Measurements from ENCODE around the gene ARRDC3. TPM values are rescaled to one million over a fixed set of nuclear protein-coding genes. Genes with fewer than 3 reads are reported as not detected.
A peak's percentile ranks its signal among the peaks of the same experiment; 100 is the strongest.

ARRDC3 gene
- total and polyA plus RNA-seq, 9 of the 15 experiments (the other 6 are each of a cell fraction or from before 2014, with no cell fraction given) = 15.3 to 58.1 (median 39.4) TPM

GRCh38 chr5:91332267-91333045 lies 50.7 kb downstream of the ARRDC3 start (continued):
- TF ChIP-seq C11orf30 (IDR thresholded peaks at IDR 0.05; ENCODE audit: low read depth) (peak; percentile 67; the same call in 1 of the 2 replicates), SMARCA4 (IDR thresholded peaks at IDR 0.05) (peak; percentile 69), RNF2 (IDR thresholded peaks at IDR 0.05) (0 out of 2 replicates have a peak, but pooled peaks have one; percentile 46), ZNF551 (CRISPR knock-in tag; IDR thresholded peaks at IDR 0.05) (no peak), CC2D1A (IDR thresholded peaks at IDR 0.05) (peak; percentile 52; the same call in 1 of the 2 replicates), GTF2E2 (tag; IDR thresholded peaks at IDR 0.05) (0 out of 2 replicates have a peak, but pooled peaks have one; percentile 51), HMBOX1 (IDR thresholded peaks at IDR 0.05) (peak; percentile 53; the same call in 1 of the 2 replicates), SMAD1 (IDR thresholded peaks at IDR 0.05; ENCODE audit: low read depth, low read length, partially characterized antibody) (no peak), DMBX1 (CRISPR knock-in tag; IDR thresholded peaks at IDR 0.05; ENCODE audit: borderline replicate concordance) (peak; percentile 41; the same call in 1 of the 2 replicates), NR2C1 (IDR thresholded peaks at IDR 0.05) (no peak), NR2C1 (tag; IDR thresholded peaks at IDR 0.05) (0 out of 2 replicates have a peak, but pooled peaks have one; percentile 32), ADNP (tag; IDR thresholded peaks at IDR 0.05) (0 out of 2 replicates have a peak, but pooled peaks have one; percentile 19), NR2C2 (CRISPR knock-in tag; IDR thresholded peaks at IDR 0.05) (no peak), NR2C2 (tag; IDR thresholded peaks at IDR 0.05) (peak; percentile 50; the same call in 1 of the 2 replicates), NCOA4 (IDR thresholded peaks at IDR 0.05; ENCODE audit: partially characterized antibody) (no peak), MAFK (IDR thresholded peaks at IDR 0.05; ENCODE audit: low read length) (peak; percentile 44; the same call in 1 of the 2 replicates), SMARCE1 (IDR thresholded peaks at IDR 0.05) (peak; percentile 64; the same call in 1 of the 2 replicates)
- TF ChIP-seq, protein P1, sequence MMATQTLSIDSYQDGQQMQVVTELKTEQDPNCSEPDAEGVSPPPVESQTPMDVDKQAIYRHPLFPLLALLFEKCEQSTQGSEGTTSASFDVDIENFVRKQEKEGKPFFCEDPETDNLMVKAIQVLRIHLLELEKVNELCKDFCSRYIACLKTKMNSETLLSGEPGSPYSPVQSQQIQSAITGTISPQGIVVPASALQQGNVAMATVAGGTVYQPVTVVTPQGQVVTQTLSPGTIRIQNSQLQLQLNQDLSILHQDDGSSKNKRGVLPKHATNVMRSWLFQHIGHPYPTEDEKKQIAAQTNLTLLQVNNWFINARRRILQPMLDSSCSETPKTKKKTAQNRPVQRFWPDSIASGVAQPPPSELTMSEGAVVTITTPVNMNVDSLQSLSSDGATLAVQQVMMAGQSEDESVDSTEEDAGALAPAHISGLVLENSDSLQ (IDR thresholded peaks at IDR 0.05) = peak; percentile 93
- TF ChIP-seq, protein P2, sequence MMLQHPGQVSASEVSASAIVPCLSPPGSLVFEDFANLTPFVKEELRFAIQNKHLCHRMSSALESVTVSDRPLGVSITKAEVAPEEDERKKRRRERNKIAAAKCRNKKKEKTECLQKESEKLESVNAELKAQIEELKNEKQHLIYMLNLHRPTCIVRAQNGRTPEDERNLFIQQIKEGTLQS (IDR thresholded peaks at IDR 0.05) = peak; percentile 88
- TF ChIP-seq, protein P2 (CRISPR knock-in tag; conservative IDR thresholded peaks at IDR 0.05) = peak; percentile 45; the same call in 1 of the 2 replicates
